HG03097 (cell line): Measurements from ENCODE around the gene HOMER2.
"Not testable (repeated sequence)": the region's sequence is repeated elsewhere in the genome, so short reads cannot be mapped to it uniquely, and the experiment has no call there.

Experiments used
- ATAC-seq: cut with Tn5 transposase; IDR thresholded peaks from one replicate; pipeline ENCODE4 v1.9.1; 2021; ENCODE audit not compliant: unreplicated experiment, low FRiP score

HOMER2 gene

GRCh38 chr15:82952158-82953081 is at the start of gene HOMER2:
HOMER2 (minus strand) TSS chr15:82952720; CDS start chr15:82952535, 185 bp downstream.
- ATAC-seq, result no peak

- ATAC-seq, result not testable (repeated sequence)
Observed at GRCh38 chr15:83000672-83001031, 48.1 kb upstream of the HOMER2 start.

DNA sequence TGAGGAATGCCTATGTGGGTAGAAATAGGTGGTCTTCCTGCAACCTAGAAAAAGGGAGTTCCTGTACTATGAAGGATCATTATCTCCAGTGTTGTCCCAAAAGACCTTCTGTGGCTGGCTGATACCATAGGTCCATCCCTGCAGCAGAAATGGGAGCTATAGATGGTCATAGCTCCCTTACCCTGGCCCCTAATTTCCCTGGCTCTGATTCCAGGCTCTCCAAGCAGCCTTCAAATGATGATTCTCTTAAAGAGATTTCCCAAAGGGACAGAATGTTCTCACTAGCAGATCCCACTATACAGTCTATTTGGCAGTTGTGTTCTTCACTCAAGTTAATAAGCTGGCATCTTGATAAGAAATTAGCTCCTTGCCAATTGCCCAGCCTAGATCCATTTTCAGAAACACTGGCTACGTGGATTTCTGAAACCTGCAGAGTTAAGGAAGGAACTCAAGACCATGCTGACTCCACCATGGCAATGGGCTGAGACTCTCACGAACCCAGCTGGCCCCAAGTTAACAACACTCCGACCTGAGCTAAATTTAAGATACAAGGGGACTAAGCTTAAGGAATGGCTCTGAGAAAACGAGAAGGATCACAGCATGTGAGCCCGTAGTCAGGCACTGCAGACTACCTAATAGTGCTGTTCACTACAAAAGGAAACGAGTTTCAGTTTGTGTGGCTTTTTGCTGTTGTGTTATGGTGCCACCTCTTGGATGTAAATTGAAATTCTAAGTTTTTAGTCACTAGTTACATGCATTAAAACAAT is 47.6 kb upstream of the HOMER2 start:
- ATAC-seq, result no peak

DNA sequence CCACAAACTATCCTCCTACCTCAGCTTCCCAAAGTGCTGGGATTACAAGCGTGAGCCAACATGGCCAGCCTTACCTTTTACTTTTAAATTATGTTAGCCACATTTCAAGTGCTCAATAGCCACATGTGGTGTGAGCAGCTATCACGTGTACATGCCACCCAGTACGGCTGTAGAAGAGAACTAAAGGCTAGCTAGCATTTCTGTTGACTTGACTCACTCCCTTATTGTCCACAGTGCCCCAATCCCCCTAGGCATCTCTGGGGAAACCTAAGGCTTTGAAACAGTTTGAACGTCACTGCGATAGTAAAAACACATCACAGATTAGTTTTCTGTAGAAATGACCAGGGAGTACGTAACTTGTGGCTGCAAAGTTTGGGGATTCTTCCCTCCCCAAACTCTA is 46.9 kb upstream of the HOMER2 start:
- no peak for ATAC-seq

DNA sequence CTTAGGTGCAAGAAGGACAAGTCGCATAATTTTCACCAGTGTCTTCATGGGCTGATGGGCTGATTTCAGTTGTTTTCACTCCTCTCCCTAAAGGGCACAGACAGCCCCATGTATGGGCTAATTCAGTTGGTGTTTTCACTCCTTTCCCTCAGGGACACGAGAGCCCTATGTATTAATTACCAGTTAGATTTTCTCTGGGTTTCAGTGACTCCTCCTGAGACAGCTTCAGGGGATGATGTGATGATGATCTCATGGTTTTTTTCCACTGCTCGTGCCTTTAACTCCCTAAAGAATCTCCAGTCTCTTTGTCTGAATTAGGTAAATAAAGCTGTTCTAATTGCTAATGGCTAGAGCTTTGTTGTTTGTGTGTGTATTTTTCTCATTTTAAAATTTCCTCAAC is 43.4 kb upstream of the HOMER2 start:
- no peak for ATAC-seq

DNA sequence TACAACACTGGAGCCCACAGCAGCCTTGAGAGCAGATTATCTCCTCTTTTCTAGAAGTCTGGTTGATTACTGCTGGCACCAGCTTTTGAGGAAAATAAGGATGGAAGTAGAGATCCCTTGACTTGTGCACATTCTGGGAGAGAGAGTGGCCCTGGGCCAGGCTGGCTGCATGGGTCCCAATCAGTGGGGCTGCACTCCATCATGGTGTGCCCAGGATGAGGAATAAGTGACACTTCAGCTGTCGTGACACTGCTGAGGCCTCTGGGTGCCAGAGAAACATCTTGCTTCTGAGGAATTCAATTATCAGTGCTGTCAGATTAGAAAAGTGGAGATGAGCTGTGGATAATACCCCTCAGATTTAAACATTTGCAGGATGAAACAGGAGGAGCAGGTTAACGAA is 42.6 kb upstream of the HOMER2 start:
- ATAC-seq, result no peak

GRCh38 chr15:82993144-82993543 is 40.6 kb upstream of the HOMER2 start:
- ATAC-seq, result no peak

- ATAC-seq, result no peak
Observed at GRCh38 chr15:82992436-82992998, 40.0 kb upstream of the HOMER2 start.

GRCh38 chr15:82986442-82986780 is 33.9 kb upstream of the HOMER2 start:
- peak; percentile 13 for ATAC-seq

DNA sequence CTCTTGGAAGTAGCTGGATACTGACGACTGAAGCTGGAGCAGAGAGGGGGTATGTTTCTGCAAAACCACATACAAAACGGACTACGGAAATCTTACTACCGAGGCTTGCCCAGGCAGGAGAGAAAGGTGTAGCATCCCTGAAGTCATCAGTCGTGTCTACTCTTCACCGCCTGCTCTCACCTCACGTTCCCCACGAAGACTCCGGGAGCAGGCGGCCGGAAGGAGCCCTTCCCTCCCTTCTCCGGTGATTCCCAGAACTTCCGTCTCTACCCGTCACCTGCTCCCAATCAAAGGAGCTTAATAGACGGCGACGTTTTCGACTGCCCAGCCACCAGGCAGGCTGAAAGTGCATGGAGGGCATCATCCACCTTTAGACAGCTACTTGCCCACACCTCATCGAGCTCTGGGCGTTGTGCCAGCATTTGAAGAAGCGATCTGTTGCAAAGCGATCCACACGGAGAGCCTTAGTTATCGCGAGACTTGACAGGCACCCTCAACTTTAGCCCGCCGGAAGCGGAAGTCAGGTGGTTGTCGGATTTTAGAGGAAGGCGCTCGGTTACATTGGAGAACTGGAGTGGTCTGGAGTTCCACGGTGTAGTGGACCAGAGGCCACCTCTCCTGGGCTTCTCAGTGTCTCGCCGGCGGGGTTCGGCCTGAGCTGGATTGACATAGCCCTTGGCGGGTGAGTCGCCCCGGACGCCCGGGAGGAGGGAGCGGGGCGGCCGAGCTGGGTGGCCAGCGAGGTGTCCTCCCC is 33.3 kb upstream of the HOMER2 start, which contains the start of gene RAMAC:
Gene RAMAC, plus strand, starts transcription at position 523 of the 754 bp plus-strand sequence. CDS start 2,809 bp downstream, outside the sequence.
- ATAC-seq, result peak; percentile 76

DNA sequence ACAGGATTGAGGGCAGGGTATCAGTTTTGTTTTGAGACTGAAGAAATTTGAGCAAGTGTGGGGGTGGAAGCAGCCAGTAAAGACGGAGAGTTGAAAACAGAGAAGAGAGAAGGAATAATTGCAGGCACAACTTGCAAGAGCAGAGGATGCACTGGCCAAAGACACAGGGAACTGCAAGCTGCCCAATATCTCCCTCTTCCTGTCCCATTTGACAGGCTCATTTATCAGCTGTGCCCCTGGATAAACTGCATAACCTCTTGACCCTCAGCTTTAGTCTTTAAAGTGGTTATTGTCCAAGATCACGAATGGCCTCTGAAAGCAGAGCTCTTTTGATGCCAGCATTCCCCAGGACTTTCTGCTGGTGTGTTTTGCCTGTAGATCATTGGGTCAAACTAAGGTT is 28.5 kb upstream of the HOMER2 start:
- no peak for ATAC-seq

DNA sequence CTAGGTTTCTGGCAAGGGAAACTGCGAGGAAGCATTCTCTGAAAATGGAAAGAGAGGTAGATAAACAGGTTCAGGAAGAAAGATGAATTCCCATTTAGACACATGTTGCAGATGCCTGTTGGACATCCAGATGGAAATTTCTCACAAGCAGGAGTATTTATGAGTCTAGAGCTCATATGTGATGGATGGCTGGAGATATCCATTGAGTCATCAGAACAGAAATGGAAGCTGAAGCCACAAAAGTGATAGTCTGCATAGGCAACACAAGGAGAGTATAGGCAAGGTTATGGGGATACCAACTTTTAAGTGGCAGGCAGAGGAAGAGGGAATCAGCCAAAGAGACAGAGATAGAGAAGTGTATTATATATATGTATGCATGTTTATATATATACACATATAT is 27.2 kb upstream of the HOMER2 start:
- ATAC-seq, result no peak

DNA sequence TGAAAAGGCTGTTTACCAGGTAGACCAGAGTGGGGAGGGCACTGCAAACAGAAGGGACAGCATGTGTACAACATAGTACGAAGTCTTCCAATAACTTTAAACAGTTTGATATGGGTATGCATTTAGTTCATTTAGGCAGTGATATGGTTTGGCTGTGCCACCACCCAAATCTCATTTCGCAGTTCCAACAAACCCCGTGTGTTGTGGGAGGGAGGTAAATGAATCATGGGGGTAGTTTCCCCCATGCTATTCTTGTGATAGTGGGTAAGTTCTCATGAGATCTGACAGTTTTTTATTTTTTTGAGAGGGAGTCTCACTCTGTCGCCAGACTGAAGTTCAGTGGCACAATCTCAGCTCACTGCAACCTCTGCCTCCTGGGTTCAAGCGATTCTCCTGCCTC is 25.9 kb upstream of the HOMER2 start:
- ATAC-seq, result no peak

- ATAC-seq, result no peak
Observed at GRCh38 chr15:82977076-82977475, 24.6 kb upstream of the HOMER2 start.

DNA sequence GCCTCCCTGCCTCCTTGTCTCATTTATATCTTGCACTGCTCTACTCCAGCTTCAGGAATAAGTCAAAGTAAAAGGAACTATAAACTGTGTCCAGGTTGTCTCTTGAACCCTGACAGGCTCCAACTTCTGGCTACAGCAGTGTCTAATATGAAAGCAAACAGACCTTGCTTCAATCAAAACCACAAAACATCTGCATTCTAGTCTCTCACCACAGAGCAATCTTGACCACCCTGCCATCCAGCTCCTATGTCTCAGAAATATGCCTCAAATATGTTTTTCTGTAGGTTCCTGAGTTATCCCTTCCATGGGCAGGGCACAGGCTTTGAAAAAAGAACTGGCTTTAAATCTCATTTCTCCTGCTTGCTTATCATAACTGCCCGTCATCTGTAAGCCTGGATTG is 20.5 kb upstream of the HOMER2 start:
- no peak for ATAC-seq

DNA sequence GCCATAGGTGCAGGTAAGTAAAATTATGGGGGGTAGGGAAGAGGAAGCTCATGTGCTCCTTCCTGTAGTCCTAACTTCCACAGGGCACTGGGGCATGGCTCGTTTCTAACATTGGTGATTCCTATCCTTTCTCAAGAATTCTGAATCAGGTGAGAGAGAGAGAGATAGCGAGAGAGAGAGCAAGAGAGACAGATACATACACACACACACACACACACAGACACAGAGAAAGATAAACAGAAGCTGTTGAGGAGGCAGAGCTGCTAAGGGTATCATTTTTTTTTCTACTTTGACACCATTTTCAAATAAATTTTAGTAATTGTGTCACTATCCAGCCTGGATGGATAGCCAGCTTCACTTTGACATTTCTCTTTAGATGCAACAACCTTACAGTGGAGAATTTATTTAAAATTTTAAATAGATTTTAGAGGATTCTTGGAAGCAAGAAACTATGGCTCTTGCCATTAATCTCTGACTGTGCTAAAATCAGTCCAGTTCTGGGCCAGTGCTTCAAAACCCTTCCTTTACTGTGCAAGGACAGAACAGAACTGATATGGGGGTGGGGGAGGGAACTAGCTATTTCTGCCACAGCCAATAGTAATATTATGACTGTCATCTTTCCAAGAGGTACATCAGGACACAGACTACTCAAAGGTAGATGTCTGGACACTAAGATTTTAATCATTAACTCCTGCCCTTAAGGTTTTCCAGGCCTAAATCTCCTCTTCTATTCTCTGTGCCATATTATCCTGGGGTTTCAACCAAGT is 18.9 kb upstream of the HOMER2 start:
- no peak for ATAC-seq

DNA sequence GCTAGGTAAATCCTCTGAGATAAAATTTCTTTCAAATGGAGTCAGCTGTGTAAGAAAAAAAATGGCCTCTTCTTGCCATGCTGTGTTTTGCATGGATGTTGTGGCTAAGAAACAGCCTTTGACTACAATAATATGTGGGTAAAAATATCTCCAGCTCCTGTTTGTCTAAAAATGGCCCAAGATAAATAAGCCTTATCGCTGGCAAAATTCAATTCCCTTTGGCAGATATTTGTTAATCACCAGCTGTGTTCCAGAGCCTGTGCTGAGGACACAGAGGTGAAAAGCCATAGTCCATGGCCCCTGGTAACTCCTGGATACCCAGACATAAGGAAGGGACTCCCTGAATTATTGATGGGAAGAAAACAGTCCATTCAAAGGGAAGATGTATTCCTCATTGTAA is 18.2 kb upstream of the HOMER2 start:
- ATAC-seq, result no peak

DNA sequence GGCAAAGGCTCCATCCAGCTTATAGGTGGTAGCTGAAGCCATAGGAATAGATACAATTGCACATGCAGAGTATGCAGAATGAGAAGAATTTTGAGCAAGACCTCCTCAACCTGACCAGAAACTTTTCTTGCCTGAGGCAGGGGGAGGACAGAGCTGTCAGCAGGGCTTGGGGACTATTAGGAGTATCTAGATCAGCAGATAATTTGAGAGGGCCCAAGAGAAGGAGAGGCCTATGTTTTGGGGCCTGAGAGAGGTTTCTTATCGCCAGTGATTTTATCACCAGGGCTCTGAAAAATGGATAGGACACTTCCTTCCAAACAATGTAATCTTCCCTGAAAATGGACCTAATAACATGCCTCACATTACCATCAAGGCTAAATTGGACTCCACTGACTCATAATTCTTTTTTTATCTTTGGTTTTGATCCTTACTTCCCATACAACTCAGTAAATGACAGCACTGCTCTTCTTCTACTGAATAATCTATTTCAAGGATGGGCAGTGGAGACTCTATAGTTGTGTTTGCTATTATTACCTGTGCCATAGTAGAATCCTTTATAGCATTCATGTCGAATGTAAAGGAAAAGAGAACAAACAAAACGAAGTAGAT is 17.7 kb upstream of the HOMER2 start:
- ATAC-seq, result no peak

DNA sequence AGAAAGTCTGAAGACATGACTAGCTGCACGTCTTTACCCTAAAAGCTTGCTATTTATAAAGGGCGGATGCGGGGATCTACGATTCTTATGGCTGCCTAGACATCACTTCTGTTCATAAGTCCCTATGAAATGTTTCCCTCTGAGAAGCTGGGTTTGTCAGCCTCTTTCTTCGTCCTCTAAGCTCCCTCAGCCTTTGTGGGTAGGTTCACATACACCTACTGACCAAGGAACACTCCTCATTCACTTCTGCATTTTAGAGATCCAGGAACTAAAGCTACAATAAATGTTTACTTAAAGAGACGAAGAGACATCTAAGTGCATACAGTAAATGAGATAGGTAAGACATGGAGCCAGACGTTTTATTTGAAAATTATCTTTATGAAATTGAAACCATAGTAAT is 16.8 kb upstream of the HOMER2 start:
- no peak for ATAC-seq

- no peak for ATAC-seq
Observed at GRCh38 chr15:82968066-82968465, 15.5 kb upstream of the HOMER2 start.
